ENCODE results near the gene MTF1. TPM values are rescaled to one million over a fixed set of nuclear protein-coding genes. Genes with fewer than 3 reads are reported as not detected.
"Not testable (repeated sequence)": the region's sequence is repeated elsewhere in the genome, so short reads cannot be mapped to it uniquely, and the experiment has no call there.

The MTF1 gene
- polyA plus RNA-seq, 1 experiment: 8.6 TPM

DNA sequence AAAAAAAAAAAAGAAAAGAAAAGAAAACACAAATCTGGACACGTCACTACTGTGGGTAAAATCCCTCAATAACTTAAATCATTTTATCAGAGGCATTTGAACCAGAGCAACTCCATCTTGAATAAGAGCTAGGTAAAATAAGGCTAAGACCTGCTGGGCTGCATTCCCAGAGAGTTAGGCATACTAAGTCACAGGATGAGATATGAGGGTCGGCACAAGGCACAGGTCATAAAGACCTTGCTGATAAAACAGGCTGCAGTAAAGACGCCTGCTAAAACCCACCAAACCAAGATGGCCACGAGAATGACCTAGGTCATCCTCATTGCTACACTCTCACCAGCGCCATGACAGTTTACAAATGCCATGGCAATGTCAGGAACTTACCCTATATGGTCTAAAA is 43.6 kb upstream of the MTF1 start:
- no peak overlapping the region for H3K27ac ChIP-seq (ENCODE audit: low read depth, low read length)
- no peaks in the 10 kb centered on the region for H3K27me3 ChIP-seq (ENCODE audit: control insufficient read depth, insufficient read depth, low read length)
- DNase-seq (ENCODE audit: low read depth, low spot score): no peak
- ChIA-PET POLR2A (no interaction called here), CTCF (interaction anchor here (4.6 kb wide), 1 partner anchor 43 kb away, joined by 14 read pairs; no protein-coding TSS in a partner anchor)
- TF ChIP-seq CTCF (IDR thresholded peaks at IDR 0.05; ENCODE audit: low read depth, low read length): no peak
- no peaks in the 10 kb centered on the region for H3K9me3 ChIP-seq (ENCODE audit: control insufficient read depth, insufficient read depth, low read length)
- H3K4me3 ChIP-seq (ENCODE audit: low read depth, low read length): no peak overlapping the region

DNA sequence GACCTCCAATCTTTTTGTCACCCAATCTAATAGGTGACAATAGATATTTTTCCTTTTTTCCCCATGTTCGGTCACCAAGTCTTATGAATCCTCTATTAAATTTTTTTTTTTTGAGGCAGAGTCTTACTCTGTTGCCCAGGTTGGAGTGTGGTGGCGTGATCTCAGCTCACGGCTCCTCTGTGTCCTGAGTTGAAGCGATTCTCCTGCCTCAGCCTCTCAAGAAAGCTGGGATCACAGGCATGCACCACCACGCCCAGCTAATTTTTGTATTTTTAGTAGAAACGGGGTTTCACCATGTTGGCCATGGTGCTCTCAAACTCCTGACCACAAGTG is 42.5 kb upstream of the MTF1 start:
- H3K27ac ChIP-seq (ENCODE audit: low read depth, low read length): no peak overlapping the region
- POLR2A ChIA-PET: no interaction called here
- TF ChIP-seq CTCF (IDR thresholded peaks at IDR 0.05; ENCODE audit: low read depth, low read length): no peak
- no peak overlapping the region for H3K4me3 ChIP-seq (ENCODE audit: low read depth, low read length)
- H3K27me3 ChIP-seq (ENCODE audit: control insufficient read depth, insufficient read depth, low read length): no peaks in the 10 kb centered on the region
- CTCF ChIA-PET: interaction anchor here (0.7 to 4.6 kb wide), 2 partner anchors 42 to 1190 kb away, joined by 3 to 14 read pairs; no protein-coding TSS in a partner anchor
- no peaks in the 10 kb centered on the region for H3K9me3 ChIP-seq (ENCODE audit: control insufficient read depth, insufficient read depth, low read length)
- DNase-seq (ENCODE audit: low read depth, low spot score): no peak

GRCh38 chr1:37901191-37901892 is 42.0 kb upstream of the MTF1 start:
- no peaks in the 10 kb centered on the region for H3K9me3 ChIP-seq (ENCODE audit: control insufficient read depth, insufficient read depth, low read length)
- CTCF ChIA-PET: interaction anchor here (0.7 to 4.6 kb wide), 2 partner anchors 41 to 1190 kb away, joined by 3 to 14 read pairs; no protein-coding TSS in a partner anchor
- DNase-seq (ENCODE audit: low read depth, low spot score): no peak
- no peaks in the 10 kb centered on the region for H3K27me3 ChIP-seq (ENCODE audit: control insufficient read depth, insufficient read depth, low read length)
- no peak overlapping the region for H3K27ac ChIP-seq (ENCODE audit: low read depth, low read length)
- H3K4me3 ChIP-seq (ENCODE audit: low read depth, low read length): no peak overlapping the region
- POLR2A ChIA-PET: no interaction called here
- no peak for TF ChIP-seq CTCF (IDR thresholded peaks at IDR 0.05; ENCODE audit: low read depth, low read length)

GRCh38 chr1:37897563-37897962 is 38.2 kb upstream of the MTF1 start:
- H3K4me3 ChIP-seq (ENCODE audit: low read depth, low read length); DNase-seq (ENCODE audit: low read depth, low spot score); POLR2A ChIA-PET; H3K27me3 ChIP-seq (ENCODE audit: control insufficient read depth, insufficient read depth, low read length); H3K27ac ChIP-seq (ENCODE audit: low read depth, low read length); H3K9me3 ChIP-seq (ENCODE audit: control insufficient read depth, insufficient read depth, low read length): not testable (repeated sequence)
- CTCF ChIA-PET: interaction anchor here (1.4 kb wide), 1 partner anchor 37 kb away, joined by 3 read pairs; no protein-coding TSS in a partner anchor

DNA sequence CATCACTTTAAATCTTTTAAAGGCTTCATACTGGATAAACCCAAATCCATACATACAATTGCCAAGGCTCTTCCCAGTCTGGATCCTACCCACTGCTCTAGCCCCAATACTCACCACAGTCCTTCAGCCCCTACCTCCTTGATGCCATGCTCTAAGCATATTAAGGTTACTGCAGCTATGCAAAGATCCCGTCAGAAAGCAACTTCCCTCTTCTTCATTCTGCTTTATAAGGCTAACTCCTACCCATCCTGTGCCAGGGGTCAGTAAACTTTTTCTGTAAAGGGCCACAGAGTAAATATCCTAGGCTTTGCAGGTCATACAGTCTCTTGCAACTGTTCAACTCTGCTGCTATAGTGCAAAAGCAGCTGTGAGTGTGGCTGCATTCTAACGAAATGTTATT is 34.3 kb upstream of the MTF1 start:
- POLR2A ChIA-PET: no interaction called here
- Histone ChIP-seq H3K27me3 (ENCODE audit: control insufficient read depth, insufficient read depth, low read length) (no peaks in the 10 kb centered on the region), H3K27ac (ENCODE audit: low read depth, low read length) (no peak overlapping the region), H3K9me3 (ENCODE audit: control insufficient read depth, insufficient read depth, low read length) (no peaks in the 10 kb centered on the region), H3K4me3 (ENCODE audit: low read depth, low read length) (no peak overlapping the region)
- no peak for DNase-seq (ENCODE audit: low read depth, low spot score)
- TF ChIP-seq CTCF (IDR thresholded peaks at IDR 0.05; ENCODE audit: low read depth, low read length): no peak
- CTCF ChIA-PET: interaction anchor here (1.0 to 1.8 kb wide), 2 partner anchors 34 to 942 kb away, joined by 3 to 7 read pairs; partner anchors contain the start of gene MTF1

Data from AG04450 (cell line).